DND-41 (cell line): Measurements from ENCODE around the gene C1D.

ENCODE experiments used
- EZH2 ChIP-seq: IDR thresholded peaks from 3 replicates; pipeline ENCODE4 v1.6.1; 2012; ENCODE audit warnings: borderline replicate concordance, low read depth, mild to moderate bottlenecking, moderate library complexity, low read length, inconsistent platforms; ENCODE audit not compliant: severe bottlenecking
- TF ChIP-seq, protein P1 (sequence below): IDR thresholded peaks from 2 replicates; pipeline ENCODE4 v1.5.1; 2012; ENCODE audit warnings: borderline replicate concordance, low read length, moderate library complexity, mild to moderate bottlenecking; ENCODE audit not compliant: poor library complexity, severe bottlenecking; ENCODE audit errors: extremely low read depth

DNA sequence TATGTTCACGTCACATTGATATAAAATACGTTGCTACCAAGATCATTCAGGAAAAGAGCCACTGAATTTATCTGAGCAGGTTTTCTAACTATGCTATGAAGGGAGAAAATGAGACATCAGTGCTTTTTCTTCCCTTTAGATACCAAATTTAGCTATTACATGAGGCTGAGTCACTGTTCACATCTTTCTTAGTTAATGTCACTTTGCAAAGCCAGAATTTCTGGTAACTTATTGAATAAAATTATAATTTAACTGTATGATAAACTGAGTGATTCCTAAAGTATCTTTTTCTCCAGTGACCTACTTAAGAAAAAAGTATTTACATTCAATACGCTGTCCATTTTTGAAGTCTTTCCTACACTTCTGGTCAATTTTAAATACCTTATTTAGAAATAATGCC, 22.7 kb downstream of the C1D start:
- TF ChIP-seq, protein P1, sequence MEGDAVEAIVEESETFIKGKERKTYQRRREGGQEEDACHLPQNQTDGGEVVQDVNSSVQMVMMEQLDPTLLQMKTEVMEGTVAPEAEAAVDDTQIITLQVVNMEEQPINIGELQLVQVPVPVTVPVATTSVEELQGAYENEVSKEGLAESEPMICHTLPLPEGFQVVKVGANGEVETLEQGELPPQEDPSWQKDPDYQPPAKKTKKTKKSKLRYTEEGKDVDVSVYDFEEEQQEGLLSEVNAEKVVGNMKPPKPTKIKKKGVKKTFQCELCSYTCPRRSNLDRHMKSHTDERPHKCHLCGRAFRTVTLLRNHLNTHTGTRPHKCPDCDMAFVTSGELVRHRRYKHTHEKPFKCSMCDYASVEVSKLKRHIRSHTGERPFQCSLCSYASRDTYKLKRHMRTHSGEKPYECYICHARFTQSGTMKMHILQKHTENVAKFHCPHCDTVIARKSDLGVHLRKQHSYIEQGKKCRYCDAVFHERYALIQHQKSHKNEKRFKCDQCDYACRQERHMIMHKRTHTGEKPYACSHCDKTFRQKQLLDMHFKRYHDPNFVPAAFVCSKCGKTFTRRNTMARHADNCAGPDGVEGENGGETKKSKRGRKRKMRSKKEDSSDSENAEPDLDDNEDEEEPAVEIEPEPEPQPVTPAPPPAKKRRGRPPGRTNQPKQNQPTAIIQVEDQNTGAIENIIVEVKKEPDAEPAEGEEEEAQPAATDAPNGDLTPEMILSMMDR = no peak
- no peak for TF ChIP-seq EZH2
